KMS-11 (cell line): ENCODE measurements around the gene FAM180A.

ENCODE experiments used
- H2AFZ ChIP-seq: fragments of 200-600 bp; sonication (generic); 2 replicates; pipeline ENCODE4 v1.6.1; 2016; ENCODE audit warnings: antibody characterized with exemption, mixed run types, low read depth
- H3K27ac ChIP-seq: fragments of 200-600 bp; sonication (generic); 2 replicates; pipeline ENCODE4 v1.6.1; 2016; ENCODE audit warnings: mild to moderate bottlenecking, mixed run types
- H3K27me3 ChIP-seq: fragments of 200-600 bp; sonication (generic); 2 replicates; pipeline ENCODE4 v1.6.1; 2017; ENCODE audit warnings: mild to moderate bottlenecking, low read depth, mixed run types, moderate library complexity; ENCODE audit not compliant: insufficient read depth
- H3K36me3 ChIP-seq: fragments of 200-600 bp; sonication (generic); 2 replicates; pipeline ENCODE4 v1.6.1; 2017; ENCODE audit warnings: mild to moderate bottlenecking, mixed run types; ENCODE audit not compliant: insufficient read depth
- H3K4me1 ChIP-seq: fragments of 200-600 bp; sonication (generic); 2 replicates; pipeline ENCODE4 v1.6.1; 2016; ENCODE audit warnings: mild to moderate bottlenecking, low read depth, mixed run types; ENCODE audit not compliant: poor library complexity, severe bottlenecking
- H3K4me2 ChIP-seq: fragments of 200-600 bp; sonication (generic); 2 replicates; pipeline ENCODE4 v1.7.0; 2016; ENCODE audit warnings: mild to moderate bottlenecking, mixed run types
- H3K4me3 ChIP-seq: fragments of 200-600 bp; sonication (generic); IDR thresholded peaks from 2 replicates; pipeline ENCODE4 v1.6.1; 2017; ENCODE audit warnings: low read depth, low read length, mixed read lengths; ENCODE audit not compliant: insufficient read depth
- H3K79me2 ChIP-seq: fragments of 200-600 bp; sonication (generic); 2 replicates; pipeline ENCODE4 v1.6.1; 2016; ENCODE audit warnings: low read depth, mixed run types; ENCODE audit not compliant: insufficient read depth
- H3K9ac ChIP-seq: fragments of 200-600 bp; sonication (generic); 2 replicates; pipeline ENCODE4 v1.6.1; 2016; ENCODE audit warnings: mild to moderate bottlenecking, mixed run types
- H4K20me1 ChIP-seq: fragments of 200-600 bp; sonication (generic); 2 replicates; pipeline ENCODE4 v1.6.1; 2016; ENCODE audit warnings: mild to moderate bottlenecking, mixed run types; ENCODE audit not compliant: insufficient read depth
- TF ChIP-seq, protein P1 (sequence below): fragments of 200-600 bp; sonication (generic); conservative IDR thresholded peaks from 2 replicates; pipeline ENCODE4 v1.6.1; 2017; ENCODE audit warnings: low read depth, mild to moderate bottlenecking, antibody characterized with exemption, low read length, moderate library complexity, mixed read lengths

The FAM180A gene

DNA sequence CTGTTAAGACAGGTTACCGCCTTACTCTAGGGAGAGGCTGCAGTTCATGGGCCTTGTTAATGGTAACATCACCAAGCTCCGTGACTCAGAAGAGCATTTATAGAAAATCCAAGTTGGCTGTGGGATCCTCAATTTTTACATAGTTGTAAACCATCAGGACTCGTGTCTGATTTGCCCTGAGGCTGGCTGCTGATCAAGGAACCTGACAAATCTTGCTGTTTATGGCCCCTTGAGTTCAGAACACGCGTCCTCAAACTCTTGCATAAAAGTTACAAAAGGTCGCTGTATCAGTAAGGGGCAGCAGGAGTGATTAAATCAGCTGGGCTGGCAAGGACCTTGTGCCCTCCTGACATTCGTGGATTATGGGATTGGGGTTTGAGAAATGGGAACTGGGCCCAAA, 25.2 kb downstream of the FAM180A start:
- TF ChIP-seq, protein P1, sequence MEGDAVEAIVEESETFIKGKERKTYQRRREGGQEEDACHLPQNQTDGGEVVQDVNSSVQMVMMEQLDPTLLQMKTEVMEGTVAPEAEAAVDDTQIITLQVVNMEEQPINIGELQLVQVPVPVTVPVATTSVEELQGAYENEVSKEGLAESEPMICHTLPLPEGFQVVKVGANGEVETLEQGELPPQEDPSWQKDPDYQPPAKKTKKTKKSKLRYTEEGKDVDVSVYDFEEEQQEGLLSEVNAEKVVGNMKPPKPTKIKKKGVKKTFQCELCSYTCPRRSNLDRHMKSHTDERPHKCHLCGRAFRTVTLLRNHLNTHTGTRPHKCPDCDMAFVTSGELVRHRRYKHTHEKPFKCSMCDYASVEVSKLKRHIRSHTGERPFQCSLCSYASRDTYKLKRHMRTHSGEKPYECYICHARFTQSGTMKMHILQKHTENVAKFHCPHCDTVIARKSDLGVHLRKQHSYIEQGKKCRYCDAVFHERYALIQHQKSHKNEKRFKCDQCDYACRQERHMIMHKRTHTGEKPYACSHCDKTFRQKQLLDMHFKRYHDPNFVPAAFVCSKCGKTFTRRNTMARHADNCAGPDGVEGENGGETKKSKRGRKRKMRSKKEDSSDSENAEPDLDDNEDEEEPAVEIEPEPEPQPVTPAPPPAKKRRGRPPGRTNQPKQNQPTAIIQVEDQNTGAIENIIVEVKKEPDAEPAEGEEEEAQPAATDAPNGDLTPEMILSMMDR, result no peak
- H3K4me3 ChIP-seq, result no peak overlapping the region
- no peaks in the 10 kb centered on the region for H3K79me2 ChIP-seq
- H3K9ac ChIP-seq, result no peak overlapping the region
- no peak overlapping the region for H3K27ac ChIP-seq
- no peaks in the 10 kb centered on the region for H3K4me1 ChIP-seq
- H2AFZ ChIP-seq, result no peak overlapping the region
- H3K4me2 ChIP-seq, result no peak overlapping the region
- H3K36me3 ChIP-seq, result no peaks in the 10 kb centered on the region
- no peaks in the 10 kb centered on the region for H4K20me1 ChIP-seq
- no peaks in the 10 kb centered on the region for H3K27me3 ChIP-seq

DNA sequence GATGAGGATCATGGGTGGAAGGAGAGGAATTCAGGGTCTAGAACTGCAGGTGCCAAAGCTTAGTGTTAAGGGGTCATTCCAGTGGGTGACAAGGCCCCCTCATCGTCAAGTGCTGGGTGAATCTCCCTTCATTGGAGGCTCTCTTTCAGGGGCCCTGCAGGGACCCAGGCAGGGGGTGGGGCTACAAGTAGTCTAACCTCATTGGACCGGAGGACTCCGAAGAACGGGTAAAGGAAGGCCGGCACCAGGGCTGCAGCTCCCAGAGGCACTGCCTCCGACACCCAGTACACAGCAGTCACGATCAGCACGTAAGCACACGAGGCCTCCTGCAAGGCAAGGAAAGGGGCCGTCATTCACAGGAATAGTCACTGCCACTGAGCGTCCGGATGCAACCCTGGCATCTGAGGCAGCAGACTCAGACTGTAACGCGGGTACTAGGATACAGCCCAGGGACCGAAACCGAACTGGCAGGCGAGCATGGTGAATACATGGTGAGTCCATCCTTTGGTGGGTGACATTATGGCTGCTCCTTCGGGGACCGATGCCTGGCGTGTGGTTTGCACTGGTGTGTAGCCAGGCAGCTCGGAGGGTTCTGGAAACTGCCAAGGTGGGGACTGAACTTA, 27.3 kb downstream of the FAM180A start:
- Histone ChIP-seq H3K36me3 (no peaks in the 10 kb centered on the region), H3K79me2 (no peaks in the 10 kb centered on the region), H3K4me1 (no peaks in the 10 kb centered on the region), H4K20me1 (no peaks in the 10 kb centered on the region), H3K4me2 (no peak overlapping the region), H3K27me3 (no peaks in the 10 kb centered on the region), H3K4me3 (no peak overlapping the region), H3K9ac (no peak overlapping the region), H3K27ac (no peak overlapping the region), H2AFZ (no peak overlapping the region)
- TF ChIP-seq, protein P1, result no peak

DNA sequence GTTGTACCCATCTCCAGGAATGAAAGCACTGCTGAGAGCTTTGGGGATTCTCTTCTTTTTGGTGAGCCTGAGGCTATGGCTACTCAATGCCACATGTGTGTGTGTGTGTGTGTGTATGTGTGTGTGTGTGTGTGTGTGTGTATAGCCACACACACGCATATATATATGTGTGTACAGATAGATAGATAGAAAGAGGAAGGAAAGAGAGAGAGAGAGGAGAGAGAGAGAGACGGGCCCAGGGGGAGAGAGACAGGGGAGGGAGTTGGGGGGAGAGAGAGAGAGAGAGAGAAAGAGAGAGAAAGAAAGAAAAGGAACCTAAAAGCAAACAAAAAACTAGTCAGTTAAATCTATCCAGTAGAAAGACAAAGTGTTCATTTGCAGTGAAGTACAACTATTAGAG, 28.9 kb downstream of the FAM180A start:
- H3K4me2 ChIP-seq, result no peak overlapping the region

DNA sequence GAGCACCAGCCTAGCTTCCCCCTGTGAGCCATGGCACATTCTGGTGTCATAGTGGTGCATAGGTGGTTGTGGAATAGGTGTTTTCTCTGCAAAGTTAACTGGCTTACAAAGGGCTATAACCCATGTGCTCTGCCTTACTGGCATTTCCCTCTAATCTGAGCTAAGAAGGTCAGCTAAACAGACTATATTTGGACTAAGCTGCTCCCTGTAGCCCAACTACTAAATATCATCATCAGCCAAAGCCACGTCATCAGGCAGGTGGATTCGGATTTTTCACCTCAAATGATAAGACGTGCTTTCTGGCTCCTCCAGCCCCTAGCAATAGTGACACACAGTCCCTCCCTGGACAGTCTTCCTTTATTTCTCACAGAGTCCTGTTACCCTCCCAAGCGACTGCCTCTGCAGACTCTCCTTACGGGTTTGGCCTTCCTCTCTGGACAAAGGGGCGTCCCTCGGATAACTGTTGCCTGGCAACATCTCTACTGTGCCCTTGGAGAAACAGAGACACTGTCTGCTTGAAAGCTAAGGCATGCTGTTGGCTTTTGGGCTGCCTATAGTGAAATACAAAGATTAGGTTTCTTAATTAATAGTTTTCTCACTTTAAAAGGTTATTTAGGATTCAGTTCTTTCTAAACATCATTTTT, 29.7 kb downstream of the FAM180A start:
- no peaks in the 10 kb centered on the region for H3K36me3 ChIP-seq
- no peak overlapping the region for H3K27ac ChIP-seq
- TF ChIP-seq, protein P1, result no peak
- no peaks in the 10 kb centered on the region for H3K27me3 ChIP-seq
- H3K4me2 ChIP-seq, result no peak overlapping the region
- H3K79me2 ChIP-seq, result no peaks in the 10 kb centered on the region
- no peaks in the 10 kb centered on the region for H3K4me1 ChIP-seq
- no peaks in the 10 kb centered on the region for H4K20me1 ChIP-seq
- H2AFZ ChIP-seq, result no peak overlapping the region
- no peak overlapping the region for H3K4me3 ChIP-seq
- H3K9ac ChIP-seq, result no peak overlapping the region

More for the DNA sequence above, 28.9 kb downstream of the FAM180A start:
- Histone ChIP-seq H3K4me3 (no peak overlapping the region), H4K20me1 (no peaks in the 10 kb centered on the region), H3K27ac (no peak overlapping the region), H2AFZ (no peak overlapping the region), H3K4me1 (no peaks in the 10 kb centered on the region), H3K36me3 (no peaks in the 10 kb centered on the region), H3K79me2 (no peaks in the 10 kb centered on the region), H3K27me3 (no peaks in the 10 kb centered on the region), H3K9ac (no peak overlapping the region)
- TF ChIP-seq, protein P1, result no peak
